Esophagus muscularis mucosa (tissue), 4 donors: ENCODE measurements around the gene TMEM131. TPM values are rescaled to one million over a fixed set of nuclear protein-coding genes. Genes with fewer than 3 reads are reported as not detected.

Experiments
- DNase-seq: peaks from one replicate; pipeline ENCODE4 v3.0.0-alpha.2; 2017; ENCODE audit errors: extremely low spot score
- H3K27ac ChIP-seq, 4 donors: fragments of 200-600 bp; sonication (generic); replicated peaks in 1 of 4; 1 replicate in 3 of 4; 2 replicates in 1 of 4; pipeline ENCODE4 v1.5.1; 2016 to 2019; ENCODE audit warnings: mild to moderate bottlenecking in 1 of 4
- H3K27me3 ChIP-seq, 4 donors: fragments of 200-600 bp; sonication (generic); one replicate each; pipeline versions ENCODE4 v1.5.1 to v1.6.0; 2016 to 2019
- H3K36me3 ChIP-seq, 4 donors: fragments of 200-600 bp; sonication (generic); one replicate each; pipeline ENCODE4 v1.5.1; 2016 to 2019
- H3K4me1 ChIP-seq, 4 donors: fragments of 200-600 bp; sonication (generic); one replicate each; pipeline ENCODE4 v1.5.1; 2016 to 2019
- H3K4me3 ChIP-seq, 4 donors: fragments of 200-600 bp; sonication (generic); 1 replicate in 2 of 4; 2 replicates in 2 of 4; pipeline ENCODE4 v1.5.1; 2016 to 2019; ENCODE audit warnings: mild to moderate bottlenecking in 4 of 4, moderate library complexity in 1 of 4
- H3K9me3 ChIP-seq, 4 donors: fragments of 200-600 bp; sonication (generic); 1 replicate in 3 of 4; 2 replicates in 1 of 4; pipeline ENCODE4 v1.5.1; 2016 to 2019
- EP300 ChIP-seq: sonication (generic); formaldehyde crosslinking; IDR thresholded peaks from one replicate; pipeline ENCODE4 v1.6.1; 2017; ENCODE audit warnings: antibody characterized with exemption
- POLR2A ChIP-seq: fragments of 450-650 bp; IDR thresholded peaks from one replicate; pipeline ENCODE4 v1.6.1; 2017; ENCODE audit warnings: antibody characterized with exemption, moderate library complexity, mild to moderate bottlenecking, low read depth
- POLR2AphosphoS5 ChIP-seq, 2 donors: sonication (generic); formaldehyde crosslinking; IDR thresholded peaks; one replicate each; pipeline ENCODE4 v1.6.1; 2017; ENCODE audit warnings: antibody characterized with exemption in 2 of 2
- WGBS: methylation state at CpG from one replicate; pipeline ENCODE4 v1.1.5; 2018; 5-methylcytosine and 5-hydroxymethylcytosine counted together
- intact Hi-C: fragments of 100-400 bp; cut with DNase I; formaldehyde crosslinking; loops from one replicate; pipeline ENCODE4 v1.15.1; 2023
- total RNA-seq, 4 donors: library from RNA; depleted of rRNA; stranded (reverse); fragments of >200 nt; gene quantifications; one replicate each; pipeline versions ENCODE4 v1.1.0 to v1.2.1, GENCODE V29; 2016
- TF ChIP-seq, protein P1 (sequence below), 3 experiments: fragments of 200-600 bp in 2 of 3; fragments of 450-650 bp in 1 of 3; sonication (generic) in 2 of 3; IDR thresholded peaks; one replicate each; pipeline ENCODE4 v1.5.1; 2017 to 2019; ENCODE audit warnings: antibody characterized with exemption in 3 of 3, mild to moderate bottlenecking in 2 of 3, moderate library complexity in 1 of 3

The TMEM131 gene
- total RNA-seq, 4 donors from 2014 or later: 23.9 to 34.1 (median 26.5) TPM

- Histone ChIP-seq H3K9me3 (no peaks in the 10 kb centered on the region), H3K4me3 (no peak overlapping the region), H3K27ac (no peak overlapping the region), H3K27me3 (no peaks in the 10 kb centered on the region), H3K36me3 (peaks cover 0 to 10% (median 4%) of the 10 kb centered on the region in 4 donors), H3K4me1 (peaks cover 0 to 13% (median 6%) of the 10 kb centered on the region in 4 donors)
- TF ChIP-seq POLR2A (no peak), EP300 (no peak), POLR2AphosphoS5 (IDR thresholded peaks at IDR 0.05) (no peak)
- TF ChIP-seq, protein P1, sequence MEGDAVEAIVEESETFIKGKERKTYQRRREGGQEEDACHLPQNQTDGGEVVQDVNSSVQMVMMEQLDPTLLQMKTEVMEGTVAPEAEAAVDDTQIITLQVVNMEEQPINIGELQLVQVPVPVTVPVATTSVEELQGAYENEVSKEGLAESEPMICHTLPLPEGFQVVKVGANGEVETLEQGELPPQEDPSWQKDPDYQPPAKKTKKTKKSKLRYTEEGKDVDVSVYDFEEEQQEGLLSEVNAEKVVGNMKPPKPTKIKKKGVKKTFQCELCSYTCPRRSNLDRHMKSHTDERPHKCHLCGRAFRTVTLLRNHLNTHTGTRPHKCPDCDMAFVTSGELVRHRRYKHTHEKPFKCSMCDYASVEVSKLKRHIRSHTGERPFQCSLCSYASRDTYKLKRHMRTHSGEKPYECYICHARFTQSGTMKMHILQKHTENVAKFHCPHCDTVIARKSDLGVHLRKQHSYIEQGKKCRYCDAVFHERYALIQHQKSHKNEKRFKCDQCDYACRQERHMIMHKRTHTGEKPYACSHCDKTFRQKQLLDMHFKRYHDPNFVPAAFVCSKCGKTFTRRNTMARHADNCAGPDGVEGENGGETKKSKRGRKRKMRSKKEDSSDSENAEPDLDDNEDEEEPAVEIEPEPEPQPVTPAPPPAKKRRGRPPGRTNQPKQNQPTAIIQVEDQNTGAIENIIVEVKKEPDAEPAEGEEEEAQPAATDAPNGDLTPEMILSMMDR (IDR thresholded peaks at IDR 0.05): no peak
- DNase-seq: no peak
- WGBS: 90% methylated on average over 5 of the region's 6 CpGs
- intact Hi-C loops: no loop called here
These were observed 87.5 kb downstream of the TMEM131 start for GRCh38 chr2:97908208-97908676.

- H3K4me1 ChIP-seq: peaks cover 0 to 11% (median 5%) of the 10 kb centered on the region in 4 donors
- TF ChIP-seq POLR2AphosphoS5 (IDR thresholded peaks at IDR 0.05): no peak
- TF ChIP-seq POLR2A: no peak
- TF ChIP-seq, protein P1 (IDR thresholded peaks at IDR 0.05): no peak
- TF ChIP-seq EP300: no peak
- H3K36me3 ChIP-seq: peaks cover 0 to 10% (median 4%) of the 10 kb centered on the region in 4 donors
- no peak for DNase-seq
- no peak overlapping the region for H3K4me3 ChIP-seq
- intact Hi-C loops: no loop called here
- H3K9me3 ChIP-seq: no peaks in the 10 kb centered on the region
- H3K27ac ChIP-seq: no peak overlapping the region
- WGBS: 82% methylated on average over 6 of the region's 6 CpGs
- H3K27me3 ChIP-seq: no peaks in the 10 kb centered on the region
These were observed 88.2 kb downstream of the TMEM131 start for GRCh38 chr2:97907369-97908100.

- TF ChIP-seq POLR2AphosphoS5 (IDR thresholded peaks at IDR 0.05) (no peak), POLR2A (no peak), EP300 (no peak)
- TF ChIP-seq, protein P1 (IDR thresholded peaks at IDR 0.05): no peak
- Histone ChIP-seq H3K36me3 (peaks cover 0 to 10% (median 4%) of the 10 kb centered on the region in 4 donors), H3K9me3 (no peaks in the 10 kb centered on the region), H3K27ac (no peak overlapping the region), H3K4me1 (peaks cover 0 to 10% (median 3%) of the 10 kb centered on the region in 4 donors), H3K27me3 (no peaks in the 10 kb centered on the region), H3K4me3 (no peak overlapping the region)
- intact Hi-C loops: no loop called here
- DNase-seq: no peak
- WGBS: 46% methylated on average over 1 of the region's 1 CpG
These were observed 89.4 kb downstream of the TMEM131 start for GRCh38 chr2:97906307-97906706.

- Histone ChIP-seq H3K27me3 (no peaks in the 10 kb centered on the region), H3K36me3 (peaks cover 0 to 10% (median 4%) of the 10 kb centered on the region in 4 donors), H3K4me3 (no peak overlapping the region), H3K27ac (no peak overlapping the region), H3K9me3 (no peaks in the 10 kb centered on the region), H3K4me1 (peaks cover 0 to 7% (median 3%) of the 10 kb centered on the region in 4 donors)
- intact Hi-C loops: no loop called here
- TF ChIP-seq, protein P1 (IDR thresholded peaks at IDR 0.05): no peak
- TF ChIP-seq POLR2AphosphoS5 (IDR thresholded peaks at IDR 0.05): no peak
- TF ChIP-seq POLR2A: no peak
- no peak for TF ChIP-seq EP300
- no peak for DNase-seq
- WGBS: 92% methylated on average over 1 of the region's 1 CpG
These were observed 90.5 kb downstream of the TMEM131 start for GRCh38 chr2:97905294-97905693.
